Activated CD4-positive, alpha-beta T cell treated with anti-CD3 and anti-CD28 coated beads, Interleukin-2, amount 50 U/mL, for 48 hours (primary cell): ENCODE measurements around the gene NPIPB6.

Experiments used
- DNase-seq, 2 experiments: peaks; one replicate each; pipeline ENCODE4 v3.0.0-alpha.2; 2020

The NPIPB6 gene

DNA sequence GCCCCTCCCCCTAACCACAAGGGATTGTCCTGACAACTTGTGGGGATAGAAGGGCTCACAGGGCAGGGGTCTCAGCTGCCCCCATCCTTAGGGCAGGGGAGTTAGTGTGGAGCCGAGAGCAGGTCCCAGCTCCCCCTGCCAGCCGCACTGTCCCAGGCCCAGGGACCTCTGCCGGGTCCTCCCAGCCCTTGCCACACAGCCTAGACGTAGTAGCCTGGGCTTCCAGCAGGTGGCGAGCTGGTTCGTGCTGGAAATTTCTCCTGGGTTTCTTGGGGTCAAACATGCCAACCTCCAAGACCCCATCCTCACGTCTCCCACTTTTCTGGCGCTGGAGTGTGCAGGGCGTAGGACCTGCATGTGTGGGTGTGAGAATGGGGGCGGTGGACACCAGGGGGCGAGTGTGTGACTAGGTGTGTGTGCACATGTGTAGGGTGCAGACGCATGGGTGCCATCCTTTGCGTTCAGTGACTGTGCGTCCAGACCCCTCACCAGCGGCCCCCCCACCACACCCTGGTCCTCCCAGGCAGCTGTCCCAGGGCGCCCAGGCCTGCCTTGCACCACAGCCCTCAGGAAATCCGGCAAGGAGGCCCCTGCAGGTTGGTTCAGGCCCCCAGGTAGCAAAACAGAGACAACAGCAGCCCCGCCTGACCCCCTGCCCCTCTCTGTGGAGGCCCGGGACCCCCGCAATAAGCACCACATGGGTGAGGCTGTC lies 41.5 kb downstream of the NPIPB6 start:
- peak; percentile 62 to 65 for DNase-seq

DNA sequence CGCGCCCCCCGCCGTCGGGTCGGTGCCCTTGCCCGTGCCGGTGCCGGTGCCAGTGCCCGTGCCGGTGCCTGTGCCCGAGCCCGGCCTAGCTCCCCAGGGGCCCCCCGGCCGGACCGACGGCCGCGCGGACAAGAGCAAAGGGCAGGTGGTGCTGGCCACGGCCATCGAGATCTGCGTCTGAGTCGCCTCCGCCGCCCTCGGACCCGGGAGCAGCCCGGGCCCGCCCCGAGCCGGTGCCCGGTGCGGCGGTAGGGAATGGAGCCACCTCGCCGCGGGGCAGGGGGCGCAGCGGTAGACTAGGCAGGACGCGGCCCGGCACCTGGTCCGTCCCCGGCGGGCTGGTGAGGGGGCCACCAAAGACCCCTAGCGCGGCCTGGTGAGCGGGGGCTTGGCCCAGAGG lies 42.6 kb downstream of the NPIPB6 start:
- no peak for DNase-seq

DNA sequence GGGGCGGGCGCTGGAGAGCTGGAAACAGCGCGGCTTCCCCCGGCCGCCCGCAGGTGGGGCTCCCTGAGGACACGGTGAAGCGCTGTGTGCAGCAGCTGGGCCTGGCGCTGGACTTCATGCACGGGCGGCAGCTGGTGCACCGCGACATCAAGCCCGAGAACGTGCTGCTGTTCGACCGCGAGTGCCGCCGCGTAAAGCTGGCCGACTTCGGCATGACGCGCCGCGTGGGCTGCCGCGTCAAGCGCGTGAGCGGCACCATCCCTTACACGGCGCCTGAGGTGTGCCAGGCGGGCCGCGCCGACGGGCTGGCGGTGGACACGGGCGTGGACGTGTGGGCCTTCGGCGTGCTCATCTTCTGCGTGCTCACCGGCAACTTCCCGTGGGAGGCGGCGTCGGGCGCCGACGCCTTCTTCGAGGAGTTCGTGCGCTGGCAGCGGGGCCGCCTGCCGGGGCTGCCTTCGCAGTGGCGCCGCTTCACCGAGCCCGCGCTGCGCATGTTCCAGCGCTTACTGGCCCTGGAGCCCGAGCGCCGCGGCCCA lies 43.2 kb downstream of the NPIPB6 start:
- DNase-seq, result no peak

DNA sequence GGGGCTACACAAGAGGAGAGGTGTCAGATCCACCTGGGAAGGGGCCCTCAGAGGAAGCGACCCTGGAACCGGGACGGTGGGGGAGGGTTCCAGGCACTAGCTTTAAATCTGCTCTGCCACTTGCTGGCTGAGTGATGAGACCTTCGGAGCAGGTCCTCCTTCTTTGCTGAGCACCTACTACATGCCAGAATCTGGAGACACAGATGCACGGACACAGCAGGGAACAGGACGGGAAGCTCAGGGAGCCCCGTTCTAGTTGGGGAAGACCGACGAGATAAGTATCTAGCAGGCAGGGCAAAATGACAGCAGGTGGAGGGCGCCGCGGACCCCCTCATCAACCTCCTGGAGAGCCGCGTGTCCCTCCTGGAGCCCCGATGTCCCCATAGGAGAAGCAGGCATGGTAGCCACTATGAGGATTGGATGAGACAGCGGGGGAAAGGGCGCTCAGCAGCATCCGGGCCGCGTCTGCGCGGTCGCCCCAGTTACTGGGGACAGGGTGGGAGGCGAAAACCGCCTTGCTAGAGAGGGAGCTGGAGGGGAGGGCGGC lies 43.8 kb downstream of the NPIPB6 start:
- DNase-seq, result no peak

DNA sequence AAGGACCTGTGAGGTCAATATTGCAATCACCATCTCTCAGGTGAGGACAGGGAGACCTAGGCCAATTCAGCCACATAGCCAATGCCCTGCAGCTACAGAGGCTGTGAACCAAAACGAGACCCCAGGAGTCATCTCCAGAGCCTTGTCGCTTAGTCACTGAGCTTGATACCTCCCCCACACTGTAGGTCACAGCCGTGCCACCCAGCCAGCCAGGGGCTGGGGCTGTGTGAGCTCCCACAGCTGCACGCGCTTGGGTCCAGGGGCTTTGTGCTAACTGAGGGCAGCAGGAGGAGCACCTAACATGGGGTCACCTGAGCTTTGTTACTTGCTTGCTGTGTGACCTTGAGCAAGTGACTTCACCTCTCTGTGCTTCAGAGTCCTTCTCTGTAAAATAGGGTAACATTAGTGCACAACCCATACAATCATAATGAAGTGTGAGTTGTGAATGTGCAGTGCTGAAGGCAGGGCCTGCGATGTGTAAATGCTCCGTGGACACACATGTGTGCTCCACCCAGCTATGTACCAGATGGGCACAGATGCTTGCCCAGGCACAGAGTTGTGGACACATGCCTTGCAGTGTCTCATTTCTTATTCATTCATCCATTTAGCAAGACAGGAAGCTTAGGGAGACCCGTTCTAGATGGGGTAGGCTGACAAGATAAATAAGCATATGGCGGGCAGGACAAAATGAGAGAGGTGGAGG lies 45.1 kb downstream of the NPIPB6 start:
- DNase-seq, result no peak

DNA sequence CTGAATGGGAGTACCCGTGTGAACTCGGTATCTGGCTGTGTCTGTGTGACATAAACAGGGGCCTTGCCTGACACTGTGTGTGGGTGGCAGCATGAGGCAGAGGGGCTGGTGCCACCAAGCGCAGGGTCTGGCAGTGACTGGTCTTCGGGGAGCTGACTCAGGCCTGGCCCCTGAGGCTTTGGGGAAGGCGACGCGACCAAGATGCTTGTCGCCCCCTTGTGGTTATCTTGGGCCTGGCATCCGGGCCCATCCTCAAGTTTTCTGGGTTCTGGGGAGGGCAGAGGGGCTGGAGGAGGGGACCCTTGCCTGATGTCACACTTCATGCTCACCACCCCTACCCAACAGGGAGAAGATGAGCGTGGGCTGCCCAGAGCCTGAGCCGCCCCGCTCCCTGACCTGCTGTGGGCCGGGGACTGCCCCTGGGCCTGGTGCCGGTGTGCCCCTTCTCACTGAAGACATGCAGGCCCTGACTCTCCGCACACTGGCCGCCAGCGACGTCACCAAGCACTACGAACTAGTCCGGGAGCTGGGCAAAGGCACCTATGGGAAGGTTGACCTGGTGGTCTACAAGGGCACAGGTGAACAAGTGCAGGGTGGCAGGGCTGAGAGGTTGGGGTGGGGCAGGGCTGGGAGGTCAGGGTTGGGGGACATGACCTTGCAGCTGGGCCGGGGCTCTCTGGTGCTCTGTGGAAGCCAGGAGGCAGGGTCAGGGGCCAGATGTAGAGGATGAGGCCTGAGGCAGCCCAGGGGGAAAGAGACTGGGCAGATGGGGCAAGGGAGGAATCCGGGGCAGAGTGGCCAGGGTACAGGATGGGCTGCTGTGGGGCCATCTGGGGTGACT lies 46.0 kb downstream of the NPIPB6 start:
- peak; percentile 77 to 83 for DNase-seq

DNA sequence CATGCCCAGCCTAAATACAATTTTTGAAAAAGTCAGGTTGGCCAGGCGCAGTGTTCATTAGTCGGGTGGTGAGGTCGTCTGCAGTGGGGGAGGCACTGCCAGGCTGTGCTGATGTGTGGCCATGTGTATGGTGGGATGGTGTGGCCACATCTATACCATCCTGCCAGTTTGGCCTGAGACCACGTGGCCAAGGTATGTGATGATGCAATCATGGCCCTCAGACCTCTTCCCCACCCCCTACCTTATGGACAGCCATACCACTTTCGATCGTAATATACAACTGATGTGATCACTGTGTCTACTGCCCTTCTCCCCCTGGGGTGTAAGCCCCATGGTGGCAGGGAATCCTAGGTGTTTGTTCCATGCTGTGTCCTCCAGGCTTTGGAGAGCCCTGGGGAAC lies 47.3 kb downstream of the NPIPB6 start:
- DNase-seq, result no peak

DNA sequence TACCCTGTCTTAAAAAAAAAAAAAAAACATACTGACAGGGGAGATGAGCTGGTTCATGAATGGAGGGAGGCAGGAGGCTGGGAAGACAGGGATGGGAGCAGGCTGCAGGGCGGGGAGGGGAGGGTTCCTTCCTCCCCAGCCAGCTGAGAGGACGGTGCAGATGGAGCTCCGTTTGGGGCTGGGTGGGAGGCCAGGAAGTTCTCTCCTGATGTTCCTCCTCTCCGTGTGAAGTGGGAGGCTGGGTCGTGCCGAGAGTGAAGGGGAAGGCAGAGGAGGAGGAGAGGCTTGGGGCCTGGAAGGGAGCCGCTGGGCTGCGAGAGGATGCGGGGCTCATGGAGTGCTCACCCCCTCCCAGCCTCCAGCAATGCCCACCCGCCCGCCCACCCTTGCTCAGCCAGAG lies 49.7 kb downstream of the NPIPB6 start:
- no peak for DNase-seq

DNA sequence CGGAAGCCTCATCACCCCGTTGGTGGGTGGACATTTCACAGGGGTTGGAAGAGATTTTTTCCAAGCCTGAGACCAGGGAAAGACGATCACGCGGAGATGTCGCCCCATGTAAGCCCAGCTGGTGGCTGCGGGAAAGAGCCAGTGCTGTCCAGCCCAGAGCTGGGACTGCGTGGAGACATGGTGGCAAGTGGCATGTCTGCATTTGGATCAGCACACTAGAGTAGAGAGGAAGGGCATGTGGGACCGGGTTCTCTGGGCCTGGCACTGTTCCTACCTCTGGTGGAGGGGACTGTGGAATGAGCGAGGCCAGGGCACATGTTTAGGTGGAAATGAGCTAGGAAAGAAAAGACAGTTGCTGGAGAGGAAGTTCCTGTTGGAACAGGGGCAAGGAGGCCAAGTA lies 51.0 kb downstream of the NPIPB6 start:
- no peak for DNase-seq

DNA sequence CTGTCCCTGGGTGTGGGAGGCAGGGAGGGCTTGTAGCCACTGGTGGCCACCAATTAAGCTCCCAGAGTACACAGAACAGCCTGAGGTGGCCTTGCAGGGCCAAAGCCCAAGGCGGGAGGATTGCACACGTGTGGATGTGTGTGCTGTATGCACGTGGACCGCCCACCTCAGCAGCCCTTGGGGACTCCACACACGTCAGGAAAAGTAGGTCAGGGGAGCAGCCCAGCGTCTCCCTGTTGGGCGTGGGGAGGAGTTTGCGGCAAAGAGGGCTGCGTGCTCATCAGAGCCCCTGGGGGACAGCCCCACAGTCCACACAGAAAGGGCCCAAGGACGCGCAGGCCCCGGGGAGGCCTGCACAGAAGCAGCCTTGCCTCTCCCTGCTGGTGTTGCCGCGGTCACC lies 51.4 kb downstream of the NPIPB6 start:
- DNase-seq, result peak in 1 of 2 experiments; percentile 51

DNA sequence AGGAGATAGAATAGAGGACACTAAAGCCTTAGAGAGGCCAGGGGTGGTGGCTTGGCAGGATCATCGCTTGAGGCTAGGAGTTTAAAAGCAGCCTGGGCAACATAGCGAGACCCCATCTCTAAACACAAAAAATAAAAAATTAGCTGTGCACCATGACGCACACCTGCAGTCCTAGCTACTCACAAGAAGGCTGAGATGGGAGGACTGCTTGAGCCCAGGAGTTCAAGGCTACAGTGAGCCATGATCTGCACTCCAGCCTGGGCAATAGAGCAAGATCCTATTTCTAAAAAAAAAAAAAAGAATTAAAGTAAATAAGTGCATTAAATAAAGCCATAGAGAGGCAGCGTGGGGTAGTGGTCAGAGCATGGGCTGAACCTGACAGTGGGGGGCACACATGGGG lies 51.9 kb downstream of the NPIPB6 start:
- no peak for DNase-seq

DNA sequence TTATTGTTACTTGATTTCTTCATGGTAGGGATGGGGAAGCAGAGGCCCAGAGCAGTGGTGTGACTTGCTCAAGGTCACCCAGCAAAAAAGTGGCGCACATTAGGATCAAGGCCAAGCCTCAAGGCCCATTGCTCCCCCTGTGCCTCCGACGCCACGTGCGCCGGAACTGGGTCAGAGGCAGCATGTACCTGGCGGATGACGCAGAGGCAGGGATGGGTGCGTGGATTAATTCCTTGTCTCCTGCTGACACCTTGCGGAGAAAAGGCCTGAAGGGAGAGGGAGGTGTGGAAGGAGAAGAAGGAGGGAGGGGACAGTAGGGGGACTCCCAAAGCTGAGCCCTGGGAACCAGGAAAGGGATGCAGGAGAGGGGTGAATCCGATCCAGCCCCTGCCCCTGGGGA lies 52.5 kb downstream of the NPIPB6 start:
- no peak for DNase-seq

DNA sequence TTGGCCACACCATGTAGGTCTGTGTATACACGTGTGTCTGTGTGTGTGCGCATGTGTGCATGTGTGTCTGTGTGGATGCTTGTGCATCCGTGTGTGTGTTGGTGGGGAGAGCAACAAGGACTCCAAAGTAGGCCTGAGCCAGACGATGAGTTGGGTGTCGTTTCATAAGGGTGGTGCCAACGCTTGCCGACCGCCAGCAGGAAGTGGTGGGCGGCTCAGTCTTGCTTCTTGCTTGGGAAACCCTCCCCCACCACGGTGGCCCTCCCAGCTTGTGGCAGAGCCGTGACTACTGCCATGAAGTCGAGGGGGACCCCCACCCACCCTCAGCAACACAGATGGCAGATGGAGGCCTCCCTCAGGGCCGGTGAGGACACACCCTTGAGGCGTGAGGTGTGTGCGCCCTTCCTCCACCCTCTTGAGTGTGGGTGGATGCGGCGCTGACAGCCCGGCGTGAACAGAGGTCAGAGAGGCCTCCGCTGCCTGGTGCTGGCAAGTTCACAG lies 53.4 kb downstream of the NPIPB6 start:
- DNase-seq, result peak; percentile 81 to 85

DNA sequence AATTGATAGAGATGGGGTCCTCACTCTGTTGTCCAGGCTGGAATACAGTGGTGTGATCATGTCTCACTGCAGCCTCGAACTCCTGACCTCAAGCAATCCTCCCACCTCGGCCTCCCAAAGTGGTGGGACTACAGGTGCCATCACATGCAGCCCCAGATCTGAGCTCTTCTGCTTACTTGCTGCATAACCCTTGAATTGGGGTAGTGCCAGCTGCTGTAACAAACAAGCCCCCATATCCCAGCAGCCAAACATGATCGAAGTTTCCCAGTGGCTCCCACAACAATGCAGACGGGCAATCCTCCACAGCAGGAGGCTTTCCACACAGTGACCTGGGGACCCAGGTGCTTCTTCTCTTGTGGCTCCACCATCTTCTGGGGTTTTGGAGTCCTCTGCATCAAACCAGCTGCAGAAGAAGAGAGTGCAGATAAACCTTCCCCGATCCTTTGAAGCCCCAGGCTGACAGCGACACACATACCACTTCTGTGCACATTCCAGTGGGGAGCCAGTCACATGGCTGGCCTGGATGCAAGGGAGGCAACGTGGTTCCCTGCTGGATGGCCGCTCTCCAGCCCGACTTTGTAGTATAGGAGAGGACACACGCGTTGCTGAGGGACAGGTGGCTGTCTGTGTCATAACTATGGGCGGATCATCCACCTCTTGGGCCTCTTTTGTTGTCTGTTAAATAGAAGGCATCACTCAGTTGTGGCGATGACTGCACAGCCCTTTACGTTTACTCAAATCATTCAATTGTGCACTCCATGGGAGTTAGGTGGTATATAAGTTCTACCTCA lies 54.3 kb downstream of the NPIPB6 start:
- DNase-seq, result no peak

DNA sequence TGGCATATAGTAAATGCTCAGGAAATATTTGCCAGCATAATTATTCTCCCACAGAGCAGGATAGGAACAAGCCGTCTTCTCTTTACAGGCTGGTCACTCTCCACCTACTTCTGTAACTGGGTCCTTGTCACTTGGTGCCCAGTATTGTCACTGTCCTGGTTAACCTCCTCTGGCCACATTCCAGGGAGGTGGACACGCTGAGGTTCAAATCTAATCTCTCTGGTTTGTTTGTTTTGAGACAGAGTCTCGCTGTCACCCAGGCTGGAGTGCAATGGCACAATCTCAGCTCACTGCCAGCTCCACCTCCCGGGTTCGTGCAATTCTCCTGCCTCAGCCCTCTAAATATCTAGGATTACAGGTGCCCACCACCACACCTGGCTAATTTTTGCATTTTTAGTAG lies 55.4 kb downstream of the NPIPB6 start:
- no peak for DNase-seq

DNA sequence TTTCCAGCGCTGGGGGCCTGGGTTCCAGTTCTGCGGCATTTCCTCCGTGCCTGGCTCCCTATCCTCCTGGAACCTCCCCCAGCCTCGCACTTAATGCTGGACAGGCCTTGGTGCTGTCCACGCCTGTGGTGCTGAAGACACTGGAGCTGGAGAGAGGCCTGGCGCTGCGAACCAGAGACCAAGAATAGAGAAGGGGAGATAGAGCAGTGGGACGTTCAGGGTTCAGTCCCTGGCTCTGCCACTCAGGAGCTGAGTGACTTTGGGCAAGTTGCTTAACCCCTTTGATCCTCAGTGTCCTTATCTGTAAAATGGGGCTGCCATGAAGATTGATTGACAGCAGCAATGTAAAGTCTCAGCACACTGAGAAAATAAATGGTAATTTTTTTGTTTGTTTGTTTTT lies 59.1 kb downstream of the NPIPB6 start:
- peak in 1 of 2 experiments; percentile 17 for DNase-seq

DNA sequence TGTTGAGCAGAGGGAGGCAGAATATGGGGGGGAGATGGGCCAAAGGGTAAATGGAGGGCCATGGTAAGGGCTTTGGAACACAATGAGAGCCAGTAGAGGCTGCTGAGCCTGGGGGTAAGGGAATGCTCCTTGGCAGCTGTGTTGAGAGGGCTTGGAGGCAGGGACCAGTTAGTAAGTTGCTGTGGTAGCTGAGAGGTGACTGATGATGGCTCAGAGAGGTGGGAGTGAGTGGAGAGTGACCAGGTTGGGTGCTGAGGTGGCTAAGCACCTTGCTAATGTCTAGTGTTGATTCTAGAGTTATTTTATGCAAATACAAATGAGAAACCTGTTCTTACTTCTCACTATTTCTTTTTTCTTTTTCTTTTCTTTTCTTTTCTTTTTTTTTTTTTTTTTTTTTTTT lies 60.2 kb downstream of the NPIPB6 start:
- no peak for DNase-seq

DNA sequence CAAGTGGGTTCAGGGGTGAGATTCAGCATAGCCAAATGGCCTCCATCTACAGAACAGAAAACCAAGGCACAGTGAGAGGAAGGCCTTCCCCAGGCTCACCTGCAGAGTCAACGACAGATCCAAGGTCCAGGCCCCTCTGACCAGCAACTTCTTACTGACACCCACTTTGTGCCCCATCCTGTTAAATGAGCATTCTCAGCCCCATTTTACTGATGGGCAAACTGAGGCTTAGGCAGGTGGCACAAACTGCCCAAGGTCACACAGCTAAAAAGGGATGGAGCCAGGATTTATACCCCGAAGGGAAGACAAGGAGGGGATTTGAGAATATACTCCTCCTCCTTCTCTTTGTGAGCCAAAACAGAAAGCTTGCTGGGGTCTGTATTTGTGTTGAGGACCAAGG lies 61.7 kb downstream of the NPIPB6 start:
- DNase-seq, result no peak

DNA sequence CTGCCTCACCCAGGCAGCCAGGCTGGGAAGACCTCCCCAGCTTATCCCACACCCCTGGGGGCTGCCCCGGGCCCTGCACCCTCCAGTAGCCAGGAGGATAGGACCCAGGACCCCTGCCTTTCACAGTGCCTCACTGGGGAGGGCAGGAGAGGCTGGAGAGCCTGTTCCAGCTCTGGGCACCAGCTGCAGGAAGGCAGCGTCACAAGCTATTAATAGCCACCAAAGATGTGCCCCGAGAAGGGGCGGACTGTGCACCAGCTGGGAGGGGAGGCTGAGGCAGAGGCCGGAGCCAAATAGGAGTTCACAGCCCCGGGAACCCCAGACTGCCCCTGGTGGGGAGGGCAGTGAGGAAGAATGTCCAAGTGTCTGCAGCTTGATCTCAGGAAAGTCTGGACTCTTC lies 62.2 kb downstream of the NPIPB6 start:
- no peak for DNase-seq

DNA sequence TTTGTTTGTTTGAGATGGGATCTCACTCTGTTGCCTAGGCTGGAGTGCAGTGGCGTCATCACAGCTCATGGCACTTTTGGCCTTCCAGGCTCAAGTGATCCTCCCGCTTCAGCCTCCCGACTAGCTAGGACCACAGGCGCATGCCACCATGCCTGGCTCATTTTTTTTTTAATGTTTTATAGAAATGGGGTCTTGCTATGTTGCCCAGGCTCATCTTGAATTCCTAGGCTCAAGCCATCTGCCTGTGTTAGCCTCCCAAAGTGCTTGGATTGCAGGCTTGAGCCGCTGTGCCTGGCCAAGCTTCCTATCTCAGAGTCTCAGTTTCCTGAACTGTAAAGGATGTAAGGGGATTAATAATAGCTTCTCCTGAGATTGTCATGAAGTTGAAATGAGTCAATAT lies 63.0 kb downstream of the NPIPB6 start:
- no peak for DNase-seq

DNA sequence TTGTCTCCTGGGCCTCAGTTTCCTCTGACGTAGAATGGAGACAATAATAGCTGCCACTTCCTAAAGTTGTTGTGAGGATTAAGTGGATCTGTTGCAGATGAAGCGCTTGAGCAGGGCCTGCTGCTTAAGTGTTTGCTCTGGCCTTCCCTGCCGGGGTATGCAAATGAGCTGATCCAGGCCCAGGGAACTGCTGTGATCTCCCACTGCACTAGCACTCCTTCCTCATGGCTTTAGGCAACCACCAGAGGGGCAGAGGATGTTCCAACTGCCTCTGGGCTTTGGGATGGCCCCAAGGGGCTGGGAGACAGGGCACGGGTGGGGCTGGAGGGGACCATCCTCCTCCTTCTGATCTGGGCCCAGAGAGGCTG lies 64.8 kb downstream of the NPIPB6 start:
- DNase-seq, result no peak

DNA sequence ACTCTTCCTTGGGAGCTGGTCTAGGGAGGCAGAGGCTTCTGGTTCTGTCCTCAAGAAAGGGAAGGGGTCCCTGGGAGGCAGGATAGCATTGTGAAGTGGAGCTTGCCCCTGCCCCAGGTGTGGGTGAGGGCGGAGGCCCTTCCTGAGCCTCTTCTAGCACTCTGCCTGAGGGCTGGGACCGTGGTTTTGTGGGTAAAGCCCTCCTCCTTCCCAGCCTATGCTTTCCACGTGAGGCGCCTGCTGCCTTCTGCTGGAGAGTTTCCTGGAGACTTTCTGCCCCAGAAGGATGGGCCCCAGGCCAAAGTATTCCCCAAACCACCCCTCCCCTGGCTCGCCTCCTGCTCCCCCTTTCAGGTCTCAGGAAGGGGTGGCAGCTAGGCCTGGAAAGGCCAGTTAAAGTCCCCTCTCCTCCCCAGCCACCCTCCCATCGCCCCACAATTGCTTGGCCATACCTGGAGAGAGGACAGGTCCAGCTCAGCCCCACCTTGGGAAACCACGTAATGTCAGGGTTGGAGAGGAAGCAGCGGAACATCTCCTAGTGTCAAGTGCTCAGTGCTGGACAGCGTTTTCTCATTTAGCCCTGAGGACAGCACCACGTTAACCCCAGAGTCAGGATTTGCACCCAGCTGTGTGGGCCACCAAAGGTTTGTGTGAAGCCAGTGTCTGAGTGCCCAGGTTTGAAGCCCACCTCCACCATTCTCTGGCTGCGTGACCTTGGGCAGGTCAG lies 65.4 kb downstream of the NPIPB6 start:
- DNase-seq, result no peak
